ENCODE results near the gene PTPRN.

Gene PTPRN

DNA sequence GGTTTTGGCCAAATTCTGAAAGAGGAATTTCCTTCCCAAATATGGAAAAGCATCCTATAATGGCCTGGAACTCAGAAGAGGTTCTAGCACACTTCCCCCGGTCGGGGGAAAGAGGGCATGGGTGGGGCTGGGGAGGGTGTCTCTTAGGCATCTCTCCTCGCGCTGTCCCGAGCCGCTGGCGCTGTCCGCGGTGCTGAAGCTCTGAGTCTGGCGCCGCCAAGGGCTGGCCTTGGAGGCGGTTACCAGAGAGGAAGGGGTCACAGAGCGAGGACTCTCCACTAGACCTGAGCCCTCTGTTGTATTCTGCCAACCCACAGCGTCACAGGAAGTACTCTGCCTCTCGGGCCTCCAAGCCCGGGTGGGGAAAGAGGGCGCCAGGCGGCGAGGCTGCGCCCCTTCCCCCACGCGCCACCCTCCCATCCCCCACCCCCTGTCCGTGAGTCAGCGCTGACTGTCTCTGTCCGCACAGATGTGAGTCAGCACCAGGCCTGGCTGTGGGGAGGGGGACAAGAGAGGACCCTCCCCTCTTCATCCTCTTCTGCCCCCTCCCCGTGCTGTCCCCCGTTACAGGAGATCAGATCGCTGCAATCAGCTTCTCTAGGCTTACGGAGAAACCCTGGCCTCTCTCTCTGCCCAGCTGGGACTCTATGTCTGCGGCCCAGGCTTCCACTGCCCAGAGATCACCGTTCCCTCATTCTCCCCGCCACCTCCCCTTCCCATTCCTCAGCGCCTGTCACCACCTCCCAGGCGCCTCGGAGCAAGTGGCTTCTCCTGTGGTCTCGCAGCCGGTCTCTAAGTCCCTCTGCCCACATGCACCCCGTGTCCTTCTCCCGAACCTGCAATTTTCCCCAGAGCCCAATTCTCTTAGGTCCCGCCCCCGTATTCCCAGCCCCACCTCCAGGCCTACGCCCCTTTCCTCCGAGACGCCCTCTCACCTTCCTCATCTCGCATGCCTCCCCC lies 779 bp downstream of the PTPRN start:
- H3K9ac ChIP-seq (ENCODE audit: low read length), result no peak overlapping the region
- H3K4me3 ChIP-seq (ENCODE audit: insufficient read depth, low read length, poor library complexity, severe bottlenecking), result no peak overlapping the region
- TF ChIP-seq EZH2phosphoT487 (conservative IDR thresholded peaks at IDR 0.05; ENCODE audit: low read length), result no peak
- TF ChIP-seq, protein P1, sequence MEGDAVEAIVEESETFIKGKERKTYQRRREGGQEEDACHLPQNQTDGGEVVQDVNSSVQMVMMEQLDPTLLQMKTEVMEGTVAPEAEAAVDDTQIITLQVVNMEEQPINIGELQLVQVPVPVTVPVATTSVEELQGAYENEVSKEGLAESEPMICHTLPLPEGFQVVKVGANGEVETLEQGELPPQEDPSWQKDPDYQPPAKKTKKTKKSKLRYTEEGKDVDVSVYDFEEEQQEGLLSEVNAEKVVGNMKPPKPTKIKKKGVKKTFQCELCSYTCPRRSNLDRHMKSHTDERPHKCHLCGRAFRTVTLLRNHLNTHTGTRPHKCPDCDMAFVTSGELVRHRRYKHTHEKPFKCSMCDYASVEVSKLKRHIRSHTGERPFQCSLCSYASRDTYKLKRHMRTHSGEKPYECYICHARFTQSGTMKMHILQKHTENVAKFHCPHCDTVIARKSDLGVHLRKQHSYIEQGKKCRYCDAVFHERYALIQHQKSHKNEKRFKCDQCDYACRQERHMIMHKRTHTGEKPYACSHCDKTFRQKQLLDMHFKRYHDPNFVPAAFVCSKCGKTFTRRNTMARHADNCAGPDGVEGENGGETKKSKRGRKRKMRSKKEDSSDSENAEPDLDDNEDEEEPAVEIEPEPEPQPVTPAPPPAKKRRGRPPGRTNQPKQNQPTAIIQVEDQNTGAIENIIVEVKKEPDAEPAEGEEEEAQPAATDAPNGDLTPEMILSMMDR (IDR thresholded peaks at IDR 0.05; ENCODE audit: insufficient read depth, low read length, poor library complexity, severe bottlenecking), result no peak
- H3K4me2 ChIP-seq (ENCODE audit: low read depth, low read length, poor library complexity, severe bottlenecking), result no peak overlapping the region
- no peaks in the 10 kb centered on the region for H4K20me1 ChIP-seq (ENCODE audit: low read depth, low read length)
- no peaks in the 10 kb centered on the region for H3K36me3 ChIP-seq (ENCODE audit: low read length)
- no peak overlapping the region for H3K27ac ChIP-seq (ENCODE audit: low read depth, low read length)
- H2AFZ ChIP-seq (ENCODE audit: low read depth, low read length, severe bottlenecking), result no peak overlapping the region
- no peaks in the 10 kb centered on the region for H3F3A ChIP-seq (ENCODE audit: insufficient read depth)
- no peaks in the 10 kb centered on the region for H3K9me2 ChIP-seq (replicated peaks; ENCODE audit: insufficient read depth, low read length)
- no peaks in the 10 kb centered on the region for H3K9me3 ChIP-seq (ENCODE audit: insufficient read depth, low read length)
- H3K27me3 ChIP-seq (ENCODE audit: low read length), result no peaks in the 10 kb centered on the region
- H3K79me2 ChIP-seq (ENCODE audit: insufficient read depth, low read length), result no peaks in the 10 kb centered on the region

DNA sequence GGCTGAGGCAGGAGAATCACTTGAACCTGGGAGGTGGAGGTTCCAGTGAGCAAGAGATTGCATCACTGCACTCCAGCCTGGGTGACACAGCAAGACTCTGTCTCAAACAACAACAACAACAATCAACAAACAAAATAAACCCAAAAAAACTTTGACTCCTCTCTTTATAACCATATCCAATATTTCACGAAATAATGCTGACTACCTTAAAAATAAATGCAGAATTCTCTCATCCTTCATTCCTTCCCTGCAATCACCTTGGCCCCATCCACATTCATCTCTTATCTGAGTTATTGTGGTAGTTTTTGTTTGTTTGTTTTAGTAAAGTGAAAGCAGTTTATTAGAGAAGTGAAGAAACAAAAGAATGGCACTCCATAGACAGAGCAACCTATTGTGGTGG lies 3.2 kb downstream of the PTPRN start:
- no peaks in the 10 kb centered on the region for H3F3A ChIP-seq (ENCODE audit: insufficient read depth)
- no peaks in the 10 kb centered on the region for H3K9me2 ChIP-seq (replicated peaks; ENCODE audit: insufficient read depth, low read length)
- H3K79me2 ChIP-seq (ENCODE audit: insufficient read depth, low read length), result no peaks in the 10 kb centered on the region
- no peaks in the 10 kb centered on the region for H4K20me1 ChIP-seq (ENCODE audit: low read depth, low read length)
- no peak overlapping the region for H3K27ac ChIP-seq (ENCODE audit: low read depth, low read length)
- H3K9ac ChIP-seq (ENCODE audit: low read length), result no peak overlapping the region
- H3K36me3 ChIP-seq (ENCODE audit: low read length), result no peaks in the 10 kb centered on the region
- no peak overlapping the region for H2AFZ ChIP-seq (ENCODE audit: low read depth, low read length, severe bottlenecking)
- no peak overlapping the region for H3K4me2 ChIP-seq (ENCODE audit: low read depth, low read length, poor library complexity, severe bottlenecking)
- TF ChIP-seq, protein P1 (IDR thresholded peaks at IDR 0.05; ENCODE audit: insufficient read depth, low read length, poor library complexity, severe bottlenecking), result no peak
- TF ChIP-seq EZH2phosphoT487 (conservative IDR thresholded peaks at IDR 0.05; ENCODE audit: low read length), result no peak
- no peaks in the 10 kb centered on the region for H3K27me3 ChIP-seq (ENCODE audit: low read length)
- no peak overlapping the region for H3K4me3 ChIP-seq (ENCODE audit: insufficient read depth, low read length, poor library complexity, severe bottlenecking)
- no peaks in the 10 kb centered on the region for H3K9me3 ChIP-seq (ENCODE audit: insufficient read depth, low read length)

DNA sequence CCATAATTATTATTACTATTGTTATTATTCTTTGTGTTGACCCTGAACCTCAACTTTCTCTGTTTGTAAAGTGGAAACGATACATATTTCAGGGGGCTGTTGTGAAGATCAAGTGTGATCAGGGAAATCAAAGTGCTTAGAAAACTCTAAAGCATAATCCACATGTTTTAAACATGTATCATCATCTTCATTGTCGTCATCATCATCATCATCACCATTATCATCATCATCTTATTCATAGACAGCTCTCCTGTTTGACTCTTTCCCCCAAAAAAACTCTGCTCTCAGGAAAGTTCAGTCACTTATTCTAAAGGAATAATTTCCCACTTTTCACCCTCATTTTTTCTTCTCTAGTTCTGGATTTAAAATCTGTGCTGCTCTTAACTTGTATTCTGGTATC lies 5.0 kb downstream of the PTPRN start:
- H3K27ac ChIP-seq (ENCODE audit: low read depth, low read length), result no peak overlapping the region
- no peaks in the 10 kb centered on the region for H3F3A ChIP-seq (ENCODE audit: insufficient read depth)
- no peaks in the 10 kb centered on the region for H3K27me3 ChIP-seq (ENCODE audit: low read length)
- H3K79me2 ChIP-seq (ENCODE audit: insufficient read depth, low read length), result no peaks in the 10 kb centered on the region
- no peak overlapping the region for H3K4me3 ChIP-seq (ENCODE audit: insufficient read depth, low read length, poor library complexity, severe bottlenecking)
- no peaks in the 10 kb centered on the region for H4K20me1 ChIP-seq (ENCODE audit: low read depth, low read length)
- no peak overlapping the region for H3K4me2 ChIP-seq (ENCODE audit: low read depth, low read length, poor library complexity, severe bottlenecking)
- H3K9me3 ChIP-seq (ENCODE audit: insufficient read depth, low read length), result no peaks in the 10 kb centered on the region
- H3K9ac ChIP-seq (ENCODE audit: low read length), result no peak overlapping the region
- TF ChIP-seq, protein P1 (IDR thresholded peaks at IDR 0.05; ENCODE audit: insufficient read depth, low read length, poor library complexity, severe bottlenecking), result no peak
- TF ChIP-seq EZH2phosphoT487 (conservative IDR thresholded peaks at IDR 0.05; ENCODE audit: low read length), result no peak
- no peaks in the 10 kb centered on the region for H3K36me3 ChIP-seq (ENCODE audit: low read length)
- no peaks in the 10 kb centered on the region for H3K9me2 ChIP-seq (replicated peaks; ENCODE audit: insufficient read depth, low read length)
- no peak overlapping the region for H2AFZ ChIP-seq (ENCODE audit: low read depth, low read length, severe bottlenecking)
